Measurements from ENCODE around the gene MITF.
"Not testable (repeated sequence)": the region's sequence is repeated elsewhere in the genome, so short reads cannot be mapped to it uniquely, and the experiment has no call there.

Gene MITF

GRCh38 chr3:69791919-69792399 is 52.7 kb downstream of the MITF start:
- peak; percentile 95 for DNase-seq

DNA sequence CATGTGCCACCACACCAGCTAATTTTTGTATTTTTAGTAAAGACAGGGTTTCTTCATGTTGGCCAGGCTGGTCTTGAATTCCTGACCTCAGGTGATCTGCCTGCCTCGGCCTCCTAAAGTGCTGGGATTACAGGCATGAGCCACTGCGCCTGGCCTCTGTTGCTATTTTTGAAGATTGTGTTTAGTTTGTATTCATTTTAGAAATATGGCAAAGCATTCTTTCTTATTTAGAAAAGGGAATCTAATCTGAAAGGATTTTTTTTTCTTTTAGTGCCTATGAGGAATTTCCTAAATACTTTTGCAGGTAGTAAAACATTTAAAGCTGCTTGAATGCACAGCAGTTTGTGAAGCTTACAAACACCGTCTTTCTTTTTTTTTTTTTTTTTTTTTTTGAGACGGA is 56.9 kb downstream of the MITF start:
- not testable (repeated sequence) for DNase-seq

DNA sequence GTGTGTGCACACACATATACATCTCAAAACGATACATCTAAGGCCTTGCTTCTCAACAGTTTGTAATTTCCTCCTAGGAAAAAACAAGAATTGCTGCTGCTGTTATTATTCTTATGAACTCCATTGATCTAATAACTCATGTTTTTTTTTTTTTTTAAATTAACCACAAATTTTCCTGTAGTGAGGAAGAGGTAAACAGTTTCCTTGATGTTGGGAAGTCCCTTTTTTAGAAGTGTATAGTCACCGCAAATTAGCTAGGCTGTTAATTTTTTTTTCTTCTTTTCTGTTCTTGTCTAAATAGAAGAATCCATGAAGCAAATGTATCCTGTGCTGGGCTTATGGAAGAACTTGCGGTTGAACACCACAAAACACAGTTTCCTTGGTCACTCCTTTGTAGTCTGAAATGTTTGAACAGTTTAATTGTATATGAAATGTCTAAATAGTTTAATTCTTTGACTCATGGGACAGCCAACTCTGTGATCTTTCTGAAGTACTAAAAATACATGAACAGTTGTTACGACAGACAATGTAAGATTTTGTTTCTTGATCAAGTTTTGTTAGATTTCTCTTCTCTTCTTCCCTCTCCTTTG is 64.5 kb downstream of the MITF start:
- no peak for DNase-seq

- no peak for DNase-seq
Observed at GRCh38 chr3:69805491-69805890, 66.2 kb downstream of the MITF start.

- DNase-seq: no peak
Observed at GRCh38 chr3:69806735-69807438, 67.6 kb downstream of the MITF start.

DNA sequence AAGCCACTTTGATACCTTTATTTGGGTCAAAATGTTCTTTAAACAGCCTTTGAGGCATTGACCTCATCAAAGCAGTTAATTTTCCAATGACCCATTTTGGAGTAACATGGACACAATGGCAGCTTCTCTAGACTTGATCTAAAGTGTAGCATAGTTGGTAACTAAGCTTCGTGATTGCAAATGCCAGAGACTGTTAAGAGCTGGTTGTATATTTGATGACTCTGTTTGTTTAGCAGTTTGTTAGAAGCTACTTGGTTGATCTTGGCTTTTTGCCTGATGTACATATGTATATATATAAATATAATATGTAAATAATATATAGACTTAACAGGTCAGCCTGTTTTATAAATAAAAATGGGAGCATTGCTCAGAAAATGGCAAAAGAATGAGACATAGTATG is 68.4 kb downstream of the MITF start:
- DNase-seq: no peak

- no peak for DNase-seq
Observed at GRCh38 chr3:69809076-69809835, 70.0 kb downstream of the MITF start.

DNA sequence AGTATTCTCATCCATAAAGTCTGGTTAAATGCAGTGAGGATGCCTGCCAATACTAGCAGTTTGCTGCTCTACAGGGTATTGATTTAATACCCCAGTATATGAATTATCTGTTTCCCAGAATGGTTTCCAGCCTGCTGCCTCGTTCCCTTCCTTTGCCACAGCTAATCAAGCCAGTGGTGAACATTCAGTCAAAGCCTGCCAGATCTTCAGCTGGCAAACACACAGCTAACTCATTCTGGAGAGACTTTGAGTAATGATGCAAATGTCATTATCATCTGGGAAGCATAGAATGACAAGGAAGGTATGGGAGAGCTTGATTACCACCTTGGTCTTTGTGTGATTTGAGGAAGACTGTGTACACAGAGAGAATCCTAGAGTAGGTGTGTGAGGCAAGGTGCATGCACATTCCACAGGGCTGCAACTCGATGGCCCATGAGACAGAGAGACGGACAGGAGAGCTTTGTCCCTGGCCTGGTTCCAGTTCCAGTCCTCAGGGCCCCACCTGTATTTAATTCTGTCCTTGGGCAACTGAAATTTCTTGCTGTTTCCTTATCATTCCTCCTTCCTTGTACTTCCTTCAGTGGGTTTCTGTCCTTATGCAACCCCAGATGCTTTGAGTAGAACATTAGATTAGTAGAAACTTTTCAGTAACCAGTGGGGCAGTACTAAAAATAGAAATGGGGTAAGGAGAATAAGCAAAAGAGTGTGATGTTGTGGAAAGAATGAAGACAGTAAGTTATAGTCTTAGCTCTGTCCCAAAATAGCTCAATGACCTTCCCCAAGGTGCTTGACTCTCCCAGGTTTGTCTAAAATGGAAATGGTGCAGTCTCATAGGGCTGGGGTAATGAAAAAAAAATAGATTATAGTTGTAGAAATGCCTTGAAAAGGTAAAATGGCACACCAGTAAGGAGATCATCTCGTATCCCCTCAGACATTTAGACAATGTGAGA is 72.5 kb downstream of the MITF start:
- no peak for DNase-seq

DNA sequence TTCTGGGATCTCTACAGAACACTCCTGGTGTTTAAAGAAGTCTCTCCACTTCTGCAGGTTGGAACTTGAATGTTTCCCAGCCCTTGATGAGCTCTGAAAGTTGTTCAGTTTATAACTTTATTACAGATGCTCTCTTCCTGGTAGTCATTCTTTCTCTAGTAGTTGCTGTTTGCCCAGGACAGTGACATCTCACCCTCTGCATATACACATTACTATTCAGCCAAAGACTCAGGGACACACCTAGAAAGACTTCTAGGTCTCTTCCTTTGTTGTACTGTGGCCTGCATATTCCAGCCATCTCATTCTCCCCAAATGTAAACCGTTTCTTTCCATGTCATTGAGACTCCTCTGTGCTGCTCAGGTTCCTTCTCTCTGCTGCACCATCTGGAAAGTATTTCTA is 76.7 kb downstream of the MITF start:
- DNase-seq: no peak

- DNase-seq: no peak
Observed at GRCh38 chr3:69817988-69818387, 78.7 kb downstream of the MITF start.

DNA sequence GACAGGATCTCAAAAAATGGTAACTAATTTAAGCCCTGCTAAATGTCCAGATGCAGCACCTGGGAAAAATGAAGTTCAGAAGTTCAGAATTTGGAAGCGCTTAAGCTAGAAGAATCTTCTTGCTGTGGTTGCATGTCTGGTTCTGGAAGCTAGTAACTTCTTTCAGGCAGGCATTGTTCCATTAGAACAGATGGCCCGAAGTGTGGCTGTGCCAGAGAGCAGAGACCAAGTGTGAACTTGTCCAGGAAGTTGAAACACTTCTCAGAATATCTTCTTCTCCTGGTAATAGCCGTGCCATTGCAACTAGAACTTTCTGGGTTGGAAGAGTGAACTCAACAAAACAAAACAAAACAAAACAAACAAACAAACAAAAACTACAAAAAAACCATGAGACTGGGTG is 80.0 kb downstream of the MITF start:
- DNase-seq: no peak

GRCh38 chr3:69821133-69821532 is 81.9 kb downstream of the MITF start:
- no peak for DNase-seq

DNA sequence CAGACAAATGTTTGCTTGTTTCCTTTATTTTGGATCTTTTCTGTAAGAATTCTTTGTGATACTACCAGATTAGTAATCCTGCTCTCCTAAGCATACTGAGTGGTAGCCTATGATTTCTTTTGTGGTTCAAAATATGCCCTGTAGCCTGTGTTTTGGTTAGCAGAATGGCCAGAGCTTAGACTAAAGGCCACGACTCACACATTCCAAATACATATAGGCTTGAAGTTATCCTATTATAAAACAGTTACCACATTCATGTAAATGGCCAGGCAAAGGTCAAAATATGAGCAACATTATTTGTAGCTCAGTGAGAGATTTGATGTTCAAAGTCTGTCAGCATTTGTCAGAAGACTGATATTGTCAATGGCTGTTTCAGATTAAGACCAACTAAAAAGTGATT is 84.5 kb downstream of the MITF start:
- DNase-seq: no peak

- DNase-seq: no peak
Observed at GRCh38 chr3:69825446-69825845, 86.2 kb downstream of the MITF start.

GRCh38 chr3:69827127-69827526 is 87.9 kb downstream of the MITF start:
- no peak for DNase-seq

- no peak for DNase-seq
Observed at GRCh38 chr3:69828817-69829216, 89.6 kb downstream of the MITF start.

DNA sequence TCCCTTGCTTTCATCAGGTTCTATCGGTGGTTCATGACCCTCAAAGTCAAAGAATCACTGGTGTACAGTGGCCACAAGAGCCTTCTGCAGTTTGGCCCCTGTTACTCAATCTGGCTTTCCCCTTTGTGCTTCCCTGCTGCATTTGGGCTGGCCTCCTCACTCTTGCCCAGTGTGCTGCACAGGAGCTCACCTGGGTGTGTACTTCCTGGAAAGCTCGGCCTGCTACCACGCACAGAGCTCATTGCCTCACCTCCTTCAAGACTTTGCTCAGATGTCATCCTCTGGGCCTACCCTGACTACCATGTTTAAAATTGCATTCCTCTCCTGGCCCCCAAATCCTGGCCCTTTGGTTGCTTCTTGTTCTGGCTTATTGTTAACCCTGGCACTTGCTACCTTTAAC is 90.9 kb downstream of the MITF start:
- DNase-seq: no peak

GRCh38 chr3:69831737-69832136 is 92.5 kb downstream of the MITF start:
- DNase-seq: no peak

- no peak for DNase-seq
Observed at GRCh38 chr3:69833591-69833990, 94.3 kb downstream of the MITF start.

- DNase-seq: no peak
Observed at GRCh38 chr3:69838217-69838616, 99.0 kb downstream of the MITF start.

DNA sequence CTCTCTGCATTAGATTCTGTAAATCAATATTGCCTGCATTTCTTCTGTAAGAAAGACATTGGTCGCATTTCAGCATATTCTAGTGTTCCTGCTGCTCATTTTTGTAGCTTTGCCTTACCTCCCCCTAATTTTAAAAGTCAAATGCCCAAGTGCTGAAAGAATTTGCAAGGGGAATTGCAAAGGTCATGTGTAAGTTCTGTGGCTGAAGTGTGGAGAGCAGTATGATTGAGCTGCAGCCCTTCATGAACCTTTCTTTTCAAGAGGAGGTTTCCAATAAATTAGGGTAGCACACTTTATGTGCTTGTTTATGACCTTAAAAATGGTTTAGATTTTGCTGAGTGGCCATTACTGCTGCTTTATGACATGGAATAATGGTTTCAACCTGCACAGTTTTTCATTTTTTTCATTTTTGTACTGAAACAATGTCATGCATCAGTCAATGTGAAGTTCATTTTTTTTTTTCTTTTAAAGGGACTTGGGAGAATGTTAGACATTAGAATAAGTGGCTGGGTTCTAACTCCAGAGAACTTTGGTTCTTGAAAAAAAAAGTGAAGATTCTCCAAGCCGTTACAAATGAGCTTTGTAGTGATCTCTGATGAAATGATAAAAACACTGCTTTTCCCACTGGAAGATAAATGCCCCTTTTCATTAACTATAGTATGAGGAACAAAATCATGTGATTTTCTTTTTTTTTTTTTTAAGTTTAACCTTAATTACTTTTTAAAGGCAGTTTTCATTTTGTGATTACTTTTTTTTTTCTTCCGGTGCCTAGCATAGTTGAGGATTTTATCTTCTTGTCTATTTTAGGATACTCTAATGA is 99.6 kb downstream of the MITF start:
- no peak for DNase-seq

DNA sequence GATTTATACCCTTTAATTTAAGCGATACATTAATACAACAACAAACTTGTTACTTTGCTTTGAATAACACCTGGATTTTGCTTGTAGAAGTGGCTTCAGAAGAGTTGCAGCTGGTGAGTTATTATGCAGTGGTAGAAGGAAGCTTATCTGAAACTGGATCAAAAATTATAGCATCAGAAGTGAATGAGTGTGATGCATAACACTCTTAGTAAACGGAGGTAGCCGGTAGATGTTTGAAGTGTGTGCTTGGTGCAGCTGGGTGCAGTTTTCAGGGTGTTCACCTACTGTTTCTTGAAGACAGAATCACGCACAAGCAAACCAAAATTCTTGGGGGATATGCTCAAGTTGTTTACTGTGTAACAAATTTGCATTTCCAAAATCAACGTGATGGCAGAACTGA is 103.1 kb downstream of the MITF start:
- DNase-seq: no peak

All from hematopoietic multipotent progenitor cell treated with erythropoietin and hydrocortisone succinate and interleukin-3 and kit ligand, for 8 days (in vitro differentiated cells).